HCT116 (cell line): ENCODE data around the gene RPS6KA2. TPM values are rescaled to one million over a fixed set of nuclear protein-coding genes. Genes with fewer than 3 reads are reported as not detected.

Source experiments
- ATAC-seq: fragments of 200-7000 bp; cut with Tn5 transposase; 2 replicates; pipeline ENCODE4 v1.9.1; 2020; ENCODE audit warnings: mild to moderate bottlenecking, moderate library complexity
- BruUV-seq: library from RNA; stranded (reverse); fragments of 400-500 nt; replicated peaks from 2 replicates; lab custom pipeline; 2021; lab: Mats Ljungman, UMichigan
- CTCF ChIA-PET: fragments of 300-600 bp; sonication (Branson Sonifier 250); formaldehyde crosslinking; loops from one replicate; lab custom pipeline; 2021; ENCODE audit warnings: antibody characterized with exemption; lab: Charles Lee
- POLR2A ChIA-PET: fragments of 300-600, 350-600 bp; sonication (Branson Sonifier 250); formaldehyde crosslinking; loops from one replicate; lab custom pipeline; 2021; ENCODE audit warnings: antibody characterized with exemption; lab: Charles Lee
- RAD21 ChIA-PET, 2 experiments: fragments of 300-600 bp; sonication (Branson Sonifier 250); formaldehyde crosslinking; loops; one replicate each; lab custom pipeline; 2023; ENCODE audit warnings: low total read pairs in 2 of 2; ENCODE audit not compliant: uncharacterized antibody in 2 of 2, unreplicated experiment in 2 of 2, low non-redundant PET in 1 of 2; lab: Charles Lee
- DNase-seq: peaks from one replicate; pipeline ENCODE4 v3.0.0-alpha.2; 2010; ENCODE audit warnings: low read depth, low spot score
- H2AFZ ChIP-seq: fragments of 200-600 bp; shearing (Covaris generic), sonication (generic); 2 replicates; pipeline ENCODE4 v1.6.1; 2017; ENCODE audit warnings: low read depth, mixed run types, mixed read lengths, antibody characterized with exemption, low read length; ENCODE audit not compliant: poor library complexity, severe bottlenecking
- H3K27ac ChIP-seq: 2 replicates; pipeline ENCODE4 v1.5.1; 2012; ENCODE audit warnings: low read depth, low read length
- H3K27me3 ChIP-seq: fragments of 200-600 bp; sonication (generic); 2 replicates; pipeline ENCODE4 v1.6.1; 2016; ENCODE audit warnings: mixed run types, low read length, mixed read lengths; ENCODE audit not compliant: insufficient read depth
- H3K36me3 ChIP-seq, 2 experiments: fragments of 200-500 bp in 1 of 2; fragments of 200-600 bp in 1 of 2; sonication (Bioruptor generic) in 1 of 2; sonication (generic) in 1 of 2; 2 replicates each; pipeline versions ENCODE4 v1.5.1 to v1.6.1; 2014 to 2016; ENCODE audit warnings: low read length in 2 of 2, inconsistent platforms in 1 of 2, mixed read lengths in 1 of 2, mixed run types in 1 of 2; ENCODE audit not compliant: insufficient read depth in 2 of 2, control insufficient read depth in 1 of 2
- H3K4me1 ChIP-seq, 2 experiments: fragments of 200-600 bp in 1 of 2; sonication (generic) in 1 of 2; 2 replicates each; pipeline versions ENCODE4 v1.5.1 to v1.6.1; 2012 to 2017; ENCODE audit warnings: low read length in 2 of 2, inconsistent platforms in 1 of 2, mild to moderate bottlenecking in 1 of 2, mixed read lengths in 1 of 2, mixed run types in 1 of 2, moderate library complexity in 1 of 2; ENCODE audit not compliant: insufficient read depth in 2 of 2, control insufficient read depth in 1 of 2
- H3K4me2 ChIP-seq: fragments of 200-600 bp; sonication (generic); 2 replicates; pipeline ENCODE4 v1.6.1; 2017; ENCODE audit warnings: mixed run types, low read length, mixed read lengths
- H3K4me3 ChIP-seq, 2 experiments: fragments of 200-600 bp in 1 of 2; sonication (generic) in 1 of 2; replicated peaks in 1 of 2; 2 replicates each; pipeline ENCODE4 v1.5.1; 2011 to 2016; ENCODE audit warnings: low read length in 2 of 2, control low read depth in 1 of 2, low read depth in 1 of 2, mild to moderate bottlenecking in 1 of 2, mixed read lengths in 1 of 2, mixed run types in 1 of 2
- H3K79me2 ChIP-seq: fragments of 200-600 bp; sonication (generic); 2 replicates; pipeline ENCODE4 v1.6.1; 2017; ENCODE audit warnings: mild to moderate bottlenecking, mixed run types, low read length, moderate library complexity, mixed read lengths; ENCODE audit not compliant: insufficient read depth
- H3K9ac ChIP-seq: fragments of 200-600 bp; sonication (generic); 2 replicates; pipeline ENCODE4 v1.6.1; 2016; ENCODE audit warnings: low read length, mixed read lengths
- H3K9me2 ChIP-seq: fragments of 200-600 bp; sonication (generic), shearing (Covaris generic); 2 replicates; pipeline ENCODE4 v1.6.1; 2017; ENCODE audit warnings: mixed run types, mild to moderate bottlenecking, moderate library complexity; ENCODE audit not compliant: insufficient read depth
- H3K9me3 ChIP-seq, 2 experiments: fragments of 200-500 bp in 1 of 2; fragments of 200-600 bp in 1 of 2; sonication (Bioruptor generic) in 1 of 2; sonication (generic) in 1 of 2; 2 replicates each; pipeline ENCODE4 v1.6.1; 2014 to 2017; ENCODE audit warnings: low read length in 2 of 2, mixed read lengths in 2 of 2, inconsistent platforms in 1 of 2, low read depth in 1 of 2, mild to moderate bottlenecking in 1 of 2, mixed run types in 1 of 2, moderate library complexity in 1 of 2; ENCODE audit not compliant: control insufficient read depth in 1 of 2, insufficient read depth in 1 of 2
- H4K20me1 ChIP-seq: fragments of 200-600 bp; sonication (generic), shearing (Covaris generic); 2 replicates; pipeline ENCODE4 v1.6.1; 2017; ENCODE audit warnings: mixed run types, mild to moderate bottlenecking, moderate library complexity; ENCODE audit not compliant: insufficient read depth
- CBX3 ChIP-seq: IDR thresholded peaks from 2 replicates; pipeline ENCODE4 v1.6.1; 2012; ENCODE audit warnings: low read depth
- CEBPB ChIP-seq: IDR thresholded peaks from 2 replicates; pipeline ENCODE4 v1.6.1; 2012; ENCODE audit warnings: low read depth
- EGR1 ChIP-seq: IDR thresholded peaks from 2 replicates; pipeline ENCODE4 v1.6.1; 2012; ENCODE audit warnings: low read depth
- EZH2 ChIP-seq: fragments of 200-600 bp; sonication (generic); IDR thresholded peaks from 2 replicates; pipeline ENCODE4 v1.6.1; 2017; ENCODE audit warnings: antibody characterized with exemption, mixed run types
- JUND ChIP-seq: IDR thresholded peaks from 2 replicates; pipeline ENCODE4 v1.6.1; 2012
- POLR2AphosphoS5 ChIP-seq: IDR thresholded peaks from 2 replicates; pipeline ENCODE4 v1.6.1; 2011; ENCODE audit warnings: mild to moderate bottlenecking, low read depth, low read length, moderate library complexity
- RAD21 ChIP-seq: IDR thresholded peaks from 2 replicates; pipeline ENCODE4 v1.6.1; 2012; ENCODE audit warnings: low read depth, mild to moderate bottlenecking
- SRF ChIP-seq: IDR thresholded peaks from 2 replicates; pipeline ENCODE4 v1.6.1; 2012; ENCODE audit warnings: low read depth
- YY1 ChIP-seq: IDR thresholded peaks from 2 replicates; pipeline ENCODE4 v1.6.1; 2011; ENCODE audit warnings: low read length, low read depth, moderate library complexity, mild to moderate bottlenecking; ENCODE audit not compliant: insufficient replicate concordance; ENCODE audit errors: extremely low read depth
- ZBTB33 ChIP-seq: IDR thresholded peaks from 2 replicates; pipeline ENCODE4 v1.6.1; 2011; ENCODE audit warnings: mild to moderate bottlenecking, low read length, moderate library complexity; ENCODE audit not compliant: insufficient replicate concordance; ENCODE audit errors: extremely low read depth
- ZFX ChIP-seq: fragments of 450-650 bp; IDR thresholded peaks from 2 replicates; pipeline ENCODE4 v1.6.1; 2017
- ZNF274 ChIP-seq: fragments of 200-500 bp; sonication (Bioruptor generic); IDR thresholded peaks from 2 replicates; pipeline ENCODE4 v1.6.1; 2014; ENCODE audit warnings: mild to moderate bottlenecking, low read depth, low read length, inconsistent platforms
- intact Hi-C: fragments of 100-400 bp; cut with micrococcal nuclease; formaldehyde crosslinking; loops from 2 replicates; pipeline ENCODE4 v1.10.0; 2022
- total RNA-seq: library from RNA; stranded (reverse); gene quantifications from one replicate; pipeline ENCODE4 v1.2.1, GENCODE V29; 2021; ENCODE audit not compliant: unreplicated experiment
- TF ChIP-seq, protein P1 (sequence below): IDR thresholded peaks from 2 replicates; pipeline ENCODE4 v1.6.1; 2012
- TF ChIP-seq, protein P2 (sequence below), 3 experiments: fragments of 200-600 bp in 1 of 3; sonication (generic) in 1 of 3; IDR thresholded peaks in 2 of 3; conservative IDR thresholded peaks in 1 of 3; 2 replicates each; pipeline ENCODE4 v1.5.1; 2012 to 2017; ENCODE audit warnings: low read depth in 2 of 3, low read length in 2 of 3, antibody characterized with exemption in 1 of 3, borderline replicate concordance in 1 of 3, control low read depth in 1 of 3, mild to moderate bottlenecking in 1 of 3, mixed read lengths in 1 of 3, mixed run types in 1 of 3, moderate library complexity in 1 of 3; ENCODE audit not compliant: insufficient read depth in 1 of 3

RPS6KA2 gene
- total RNA-seq, 1 experiment from 2014 or later: 8.5 TPM

- no peaks in the 10 kb centered on the region for H3K27me3 ChIP-seq
- intact Hi-C loops: no loop called here
- H3K27ac ChIP-seq: no peak overlapping the region
- no peak overlapping the region for H2AFZ ChIP-seq
- ChIA-PET POLR2A (no interaction called here), RAD21 (no interaction called here), CTCF (no interaction called here)
- H3K79me2 ChIP-seq: no peaks in the 10 kb centered on the region
- H3K4me2 ChIP-seq: no peak overlapping the region
- no peaks in the 10 kb centered on the region for H3K9me3 ChIP-seq
- no TSS peak for BruUV-seq
- H3K36me3 ChIP-seq: no peaks in the 10 kb centered on the region
- TF ChIP-seq, protein P1, sequence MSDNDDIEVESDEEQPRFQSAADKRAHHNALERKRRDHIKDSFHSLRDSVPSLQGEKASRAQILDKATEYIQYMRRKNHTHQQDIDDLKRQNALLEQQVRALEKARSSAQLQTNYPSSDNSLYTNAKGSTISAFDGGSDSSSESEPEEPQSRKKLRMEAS: no peak
- TF ChIP-seq EGR1 (no peak), CBX3 (no peak), SRF (no peak), YY1 (no peak), JUND (no peak), ZNF274 (no peak), ZBTB33 (no peak), RAD21 (no peak), CEBPB (no peak), POLR2AphosphoS5 (no peak), EZH2 (no peak), ZFX (no peak)
- TF ChIP-seq, protein P2, sequence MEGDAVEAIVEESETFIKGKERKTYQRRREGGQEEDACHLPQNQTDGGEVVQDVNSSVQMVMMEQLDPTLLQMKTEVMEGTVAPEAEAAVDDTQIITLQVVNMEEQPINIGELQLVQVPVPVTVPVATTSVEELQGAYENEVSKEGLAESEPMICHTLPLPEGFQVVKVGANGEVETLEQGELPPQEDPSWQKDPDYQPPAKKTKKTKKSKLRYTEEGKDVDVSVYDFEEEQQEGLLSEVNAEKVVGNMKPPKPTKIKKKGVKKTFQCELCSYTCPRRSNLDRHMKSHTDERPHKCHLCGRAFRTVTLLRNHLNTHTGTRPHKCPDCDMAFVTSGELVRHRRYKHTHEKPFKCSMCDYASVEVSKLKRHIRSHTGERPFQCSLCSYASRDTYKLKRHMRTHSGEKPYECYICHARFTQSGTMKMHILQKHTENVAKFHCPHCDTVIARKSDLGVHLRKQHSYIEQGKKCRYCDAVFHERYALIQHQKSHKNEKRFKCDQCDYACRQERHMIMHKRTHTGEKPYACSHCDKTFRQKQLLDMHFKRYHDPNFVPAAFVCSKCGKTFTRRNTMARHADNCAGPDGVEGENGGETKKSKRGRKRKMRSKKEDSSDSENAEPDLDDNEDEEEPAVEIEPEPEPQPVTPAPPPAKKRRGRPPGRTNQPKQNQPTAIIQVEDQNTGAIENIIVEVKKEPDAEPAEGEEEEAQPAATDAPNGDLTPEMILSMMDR (IDR thresholded peaks at IDR 0.05 in 2 of 3, conservative IDR thresholded peaks at IDR 0.05 in 1 of 3; ENCODE audit: borderline replicate concordance in 1 of 3, insufficient read depth in 1 of 3, low read depth in 2 of 3, low read length in 2 of 3): no peak
- no peak overlapping the region for H3K4me3 ChIP-seq
- peaks cover 0 to 7% of the 10 kb centered on the region in 2 experiments; a peak in 2 of 4 replicates for H3K4me1 ChIP-seq
- no peaks in the 10 kb centered on the region for H4K20me1 ChIP-seq
- no peaks in the 10 kb centered on the region for H3K9me2 ChIP-seq
- no peak for DNase-seq
- no peak for ATAC-seq
- H3K9ac ChIP-seq: no peak overlapping the region
These were observed 139.9 kb downstream of the RPS6KA2 start for GRCh38 chr6:166487148-166487547.
